Astrocyte (in vitro differentiated cells and primary cell): Measurements from ENCODE around the gene BCL2. TPM values are rescaled to one million over a fixed set of nuclear protein-coding genes. Genes with fewer than 3 reads are reported as not detected.

Source experiments
- DNase-seq: peaks from one replicate; pipeline ENCODE4 v3.0.0-alpha.2; 2010; ENCODE audit warnings: low read depth
- FAIRE-seq: peaks from 2 replicates; lab custom pipeline; 2011; peaks lifted over from hg19 to GRCh38; lab: Jason Lieb, UNC
- H2AFZ ChIP-seq: 2 replicates; pipeline ENCODE4 v1.6.0; 2012; ENCODE audit warnings: low read depth, low read length, inconsistent platforms
- H3K27ac ChIP-seq: 2 replicates; pipeline ENCODE4 v1.5.1; 2011; ENCODE audit warnings: low read depth, low read length, inconsistent platforms
- H3K27me3 ChIP-seq: 2 replicates; pipeline ENCODE4 v1.6.0; 2011; ENCODE audit warnings: low read length, inconsistent platforms; ENCODE audit not compliant: insufficient read depth
- H3K36me3 ChIP-seq: 2 replicates; pipeline ENCODE4 v1.5.1; 2011; ENCODE audit warnings: low read length, inconsistent platforms; ENCODE audit not compliant: insufficient read depth
- H3K4me1 ChIP-seq: 2 replicates; pipeline ENCODE4 v1.5.1; 2011; ENCODE audit warnings: low read length, inconsistent platforms; ENCODE audit not compliant: insufficient read depth
- H3K4me2 ChIP-seq: 2 replicates; pipeline ENCODE4 v1.6.0; 2012; ENCODE audit warnings: low read length, inconsistent platforms
- H3K4me3 ChIP-seq: 2 replicates; pipeline ENCODE4 v1.5.1; 2011; ENCODE audit warnings: low read depth, mild to moderate bottlenecking, low read length, inconsistent platforms; ENCODE audit not compliant: insufficient read depth
- H3K79me2 ChIP-seq: 2 replicates; pipeline ENCODE4 v1.6.0; 2012; ENCODE audit warnings: mild to moderate bottlenecking, low read length, inconsistent platforms; ENCODE audit not compliant: insufficient read depth
- H3K9ac ChIP-seq: 2 replicates; pipeline ENCODE4 v1.6.0; 2012; ENCODE audit warnings: mild to moderate bottlenecking, low read length, inconsistent platforms
- H3K9me3 ChIP-seq: 2 replicates; pipeline ENCODE4 v1.5.1; 2012; ENCODE audit warnings: low read depth, mild to moderate bottlenecking, low read length, inconsistent platforms; ENCODE audit not compliant: insufficient read depth
- H4K20me1 ChIP-seq: 2 replicates; pipeline ENCODE4 v1.6.0; 2012; ENCODE audit warnings: low read length, inconsistent platforms; ENCODE audit not compliant: insufficient read depth
- H3K27ac Mint-ChIP-seq: one replicate; pipeline ENCODE4 v1.8.0; 2021; ENCODE audit warnings: mild to moderate bottlenecking, mixed read lengths; ENCODE audit not compliant: unreplicated experiment
- H3K27me3 Mint-ChIP-seq: one replicate; pipeline ENCODE4 v1.8.0; 2021; ENCODE audit warnings: low read depth, mixed read lengths; ENCODE audit not compliant: unreplicated experiment
- H3K36me3 Mint-ChIP-seq: one replicate; pipeline ENCODE4 v1.8.0; 2021; ENCODE audit warnings: low read depth, mixed read lengths; ENCODE audit not compliant: unreplicated experiment
- H3K4me1 Mint-ChIP-seq: one replicate; pipeline ENCODE4 v1.8.0; 2021; ENCODE audit warnings: low read depth, mixed read lengths; ENCODE audit not compliant: unreplicated experiment
- H3K4me3 Mint-ChIP-seq: one replicate; pipeline ENCODE4 v1.8.0; 2021; ENCODE audit warnings: mild to moderate bottlenecking, moderate library complexity, mixed read lengths; ENCODE audit not compliant: unreplicated experiment
- H3K9me3 Mint-ChIP-seq: one replicate; pipeline ENCODE4 v1.8.0; 2021; ENCODE audit warnings: mild to moderate bottlenecking, mixed read lengths; ENCODE audit not compliant: unreplicated experiment
- EZH2 ChIP-seq: IDR thresholded peaks from 2 replicates; pipeline ENCODE4 v1.6.1; 2012; ENCODE audit warnings: mild to moderate bottlenecking, low read length, inconsistent platforms; ENCODE audit not compliant: insufficient read depth
- total RNA-seq: library from RNA; stranded (reverse); gene quantifications from 2 replicates; pipeline ENCODE4 v1.2.1, GENCODE V29; 2021
- TF ChIP-seq, protein P1 (sequence below): IDR thresholded peaks from 2 replicates; pipeline ENCODE4 v1.5.1; 2011; ENCODE audit warnings: low read depth, mild to moderate bottlenecking, inconsistent platforms, low read length, moderate library complexity; ENCODE audit not compliant: insufficient read depth

Gene BCL2
- total RNA-seq, 1 donor from 2014 or later, result 1.7 TPM

DNA sequence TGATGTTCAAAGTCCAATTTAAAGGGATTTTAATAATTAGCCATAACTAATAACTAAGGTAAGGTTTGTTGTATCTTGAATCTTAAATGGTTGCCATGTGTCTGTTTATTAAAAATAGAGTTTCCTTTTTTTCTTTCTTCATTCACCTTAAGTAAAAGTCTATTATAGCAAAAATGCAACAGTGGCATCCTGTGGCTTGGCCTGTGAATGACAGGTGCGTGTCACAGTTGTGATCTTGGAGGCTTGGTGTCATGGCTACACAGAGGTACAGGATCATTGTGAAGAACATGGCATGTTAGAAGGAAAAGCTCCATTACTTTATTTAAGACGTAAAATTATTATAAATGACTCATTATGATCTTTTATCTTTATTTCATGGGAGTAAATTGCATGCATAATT is 246.1 kb downstream of the BCL2 start:
- Histone ChIP-seq H3K79me2 (no peaks in the 10 kb centered on the region), H2AFZ (no peak overlapping the region), H3K9me3 (no peaks in the 10 kb centered on the region), H4K20me1 (no peaks in the 10 kb centered on the region), H3K4me3 (no peak overlapping the region), H3K27ac (no peak overlapping the region), H3K9ac (no peak overlapping the region), H3K27me3 (peaks cover 3% of the 10 kb centered on the region), H3K36me3 (no peaks in the 10 kb centered on the region), H3K4me2 (no peak overlapping the region), H3K4me1 (no peaks in the 10 kb centered on the region)
- Mint-ChIP-seq H3K27ac (no peak overlapping the region), H3K9me3 (no peaks in the 10 kb centered on the region), H3K4me1 (peaks cover 1% of the 10 kb centered on the region), H3K27me3 (no peaks in the 10 kb centered on the region), H3K4me3 (no peak overlapping the region), H3K36me3 (no peaks in the 10 kb centered on the region)
- TF ChIP-seq EZH2, result no peak
- TF ChIP-seq, protein P1, sequence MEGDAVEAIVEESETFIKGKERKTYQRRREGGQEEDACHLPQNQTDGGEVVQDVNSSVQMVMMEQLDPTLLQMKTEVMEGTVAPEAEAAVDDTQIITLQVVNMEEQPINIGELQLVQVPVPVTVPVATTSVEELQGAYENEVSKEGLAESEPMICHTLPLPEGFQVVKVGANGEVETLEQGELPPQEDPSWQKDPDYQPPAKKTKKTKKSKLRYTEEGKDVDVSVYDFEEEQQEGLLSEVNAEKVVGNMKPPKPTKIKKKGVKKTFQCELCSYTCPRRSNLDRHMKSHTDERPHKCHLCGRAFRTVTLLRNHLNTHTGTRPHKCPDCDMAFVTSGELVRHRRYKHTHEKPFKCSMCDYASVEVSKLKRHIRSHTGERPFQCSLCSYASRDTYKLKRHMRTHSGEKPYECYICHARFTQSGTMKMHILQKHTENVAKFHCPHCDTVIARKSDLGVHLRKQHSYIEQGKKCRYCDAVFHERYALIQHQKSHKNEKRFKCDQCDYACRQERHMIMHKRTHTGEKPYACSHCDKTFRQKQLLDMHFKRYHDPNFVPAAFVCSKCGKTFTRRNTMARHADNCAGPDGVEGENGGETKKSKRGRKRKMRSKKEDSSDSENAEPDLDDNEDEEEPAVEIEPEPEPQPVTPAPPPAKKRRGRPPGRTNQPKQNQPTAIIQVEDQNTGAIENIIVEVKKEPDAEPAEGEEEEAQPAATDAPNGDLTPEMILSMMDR, result no peak
- DNase-seq (no peak), FAIRE-seq (no peak)

Other genes starting within 250 kb of the BCL2 start
- gene KDSR, start 47.4 kb upstream of the BCL2 start, total RNA-seq, result 43.7 and 47.4 TPM in 2 replicates
- 59.2 and 65.5 TPM in 2 replicates for gene VPS4B, start 102.7 kb upstream of the BCL2 start, total RNA-seq
- 0.38 TPM in 1 of 2 replicates, not detected in the other for gene SERPINB5, start 157.2 kb upstream of the BCL2 start, total RNA-seq
- not detected in 2 replicates for gene SERPINB12, start 222.6 kb upstream of the BCL2 start, total RNA-seq